Panc1 (cell line): ENCODE data around the gene CES5A.

ENCODE experiments used
- CTCF ChIP-seq: fragments of 450-650 bp; IDR thresholded peaks from 2 replicates; pipeline ENCODE4 v1.5.1; 2017; ENCODE audit warnings: mild to moderate bottlenecking
- POLR2AphosphoS5 ChIP-seq: IDR thresholded peaks from 2 replicates; pipeline ENCODE4 v1.6.1; 2012; ENCODE audit warnings: mild to moderate bottlenecking, low read depth, low read length, moderate library complexity
- TCF7L2 ChIP-seq: IDR thresholded peaks from 2 replicates; pipeline ENCODE4 v1.6.1; 2011; ENCODE audit warnings: mild to moderate bottlenecking, low read depth, low read length, inconsistent platforms

DNA sequence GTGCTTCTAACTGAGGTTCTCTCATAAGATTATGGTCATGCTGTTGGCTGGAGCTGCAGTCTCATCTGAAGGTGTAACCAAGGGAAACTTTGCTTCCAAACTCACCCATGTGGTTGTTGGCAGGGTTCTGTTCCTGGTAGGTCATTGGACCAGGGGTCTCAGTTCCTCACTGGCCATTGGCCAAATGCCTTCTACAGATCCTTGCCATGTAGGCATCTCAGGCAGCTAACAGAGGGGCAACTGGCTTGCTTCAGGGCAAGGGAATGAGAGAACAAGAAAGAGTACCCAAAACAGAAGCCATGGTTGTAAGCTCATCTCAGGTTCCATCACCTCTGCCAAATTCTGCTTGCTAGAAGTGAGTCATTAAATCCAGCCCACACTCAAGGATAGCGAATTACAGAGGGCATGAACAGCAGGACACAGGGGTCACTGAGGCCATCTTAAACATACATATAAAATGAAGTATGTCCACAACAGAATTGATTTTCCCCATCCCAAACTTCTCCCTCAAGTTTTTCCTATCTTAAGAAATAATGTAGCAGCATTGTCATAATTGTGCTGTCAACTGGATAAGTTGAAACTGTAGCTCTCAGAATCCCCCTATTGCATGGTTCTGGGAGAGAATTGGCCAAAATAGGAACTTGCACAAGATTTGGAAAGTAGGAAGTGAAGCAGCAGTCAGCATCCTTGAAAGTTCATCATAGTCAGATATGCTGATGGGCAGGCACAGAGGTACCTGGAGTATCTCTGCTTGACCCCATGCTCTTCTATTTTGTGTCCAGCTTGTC lies 42.4 kb upstream of the CES5A start:
- TF ChIP-seq CTCF (no peak), POLR2AphosphoS5 (no peak), TCF7L2 (no peak)
